GM21381 (cell line): ENCODE measurements around the gene GALT.
"Not testable (repeated sequence)": the region's sequence is repeated elsewhere in the genome, so short reads cannot be mapped to it uniquely, and the experiment has no call there.

Source experiments
- ATAC-seq: cut with Tn5 transposase; IDR thresholded peaks from one replicate; pipeline ENCODE4 v1.9.1; 2021; ENCODE audit warnings: mild to moderate bottlenecking, moderate library complexity; ENCODE audit not compliant: unreplicated experiment

Gene GALT

GRCh38 chr9:34627716-34628655 lies 18.5 kb upstream of the GALT start:
- no peak for ATAC-seq

- no peak for ATAC-seq
Measured at GRCh38 chr9:34628656-34629490, 17.6 kb upstream of the GALT start, which contains the start of gene ARID3C. ARID3C (minus strand) TSS chr9:34629066; CDS start chr9:34628014, 1,052 bp downstream.

- no peak for ATAC-seq
Measured at GRCh38 chr9:34629491-34629808, 17.0 kb upstream of the GALT start.

GRCh38 chr9:34630402-34631154 lies 15.9 kb upstream of the GALT start:
- ATAC-seq = no peak

- ATAC-seq = no peak
Measured at GRCh38 chr9:34633166-34633565, 13.3 kb upstream of the GALT start.

- no peak for ATAC-seq
Measured at GRCh38 chr9:34633851-34634550, 12.5 kb upstream of the GALT start.

GRCh38 chr9:34634551-34635248 lies 11.8 kb upstream of the GALT start:
- no peak for ATAC-seq

GRCh38 chr9:34635556-34635955 lies 10.9 kb upstream of the GALT start:
- ATAC-seq = no peak

GRCh38 chr9:34636791-34637355 lies 9.6 kb upstream of the GALT start:
- ATAC-seq = no peak

GRCh38 chr9:34637356-34638137 lies 8.9 kb upstream of the GALT start, which contains the start of gene SIGMAR1:
SIGMAR1 (minus strand) TSS chr9:34637787; CDS start chr9:34637697, 90 bp downstream.
- peak; percentile 92 for ATAC-seq

GRCh38 chr9:34638138-34638445 lies 8.4 kb upstream of the GALT start:
- no peak for ATAC-seq

GRCh38 chr9:34639322-34639721 lies 7.2 kb upstream of the GALT start:
- ATAC-seq = not testable (repeated sequence)

GRCh38 chr9:34642679-34643078 lies 3.8 kb upstream of the GALT start:
- no peak for ATAC-seq

- no peak for ATAC-seq
Measured at GRCh38 chr9:34644766-34645314, 1.6 kb upstream of the GALT start.

GRCh38 chr9:34647084-34647403 lies 569 bp downstream of the GALT start:
- ATAC-seq = no peak

GRCh38 chr9:34647651-34648050 lies 1.2 kb downstream of the GALT start:
- no peak for ATAC-seq

GRCh38 chr9:34648673-34649072 lies 2.2 kb downstream of the GALT start:
- ATAC-seq = no peak

GRCh38 chr9:34650816-34651215 lies 4.3 kb downstream of the GALT start:
- no peak for ATAC-seq

- no peak for ATAC-seq
Measured at GRCh38 chr9:34651321-34651720, 4.8 kb downstream of the GALT start.
